HG02623 (cell line): ENCODE data around the gene SAXO1.

ENCODE experiments used
- ATAC-seq: cut with Tn5 transposase; IDR thresholded peaks from one replicate; pipeline ENCODE4 v1.9.1; 2021; ENCODE audit warnings: moderate library complexity; ENCODE audit not compliant: unreplicated experiment

SAXO1 gene

GRCh38 chr9:18888290-18888689 is 144.7 kb downstream of the SAXO1 start:
- ATAC-seq, result no peak

DNA sequence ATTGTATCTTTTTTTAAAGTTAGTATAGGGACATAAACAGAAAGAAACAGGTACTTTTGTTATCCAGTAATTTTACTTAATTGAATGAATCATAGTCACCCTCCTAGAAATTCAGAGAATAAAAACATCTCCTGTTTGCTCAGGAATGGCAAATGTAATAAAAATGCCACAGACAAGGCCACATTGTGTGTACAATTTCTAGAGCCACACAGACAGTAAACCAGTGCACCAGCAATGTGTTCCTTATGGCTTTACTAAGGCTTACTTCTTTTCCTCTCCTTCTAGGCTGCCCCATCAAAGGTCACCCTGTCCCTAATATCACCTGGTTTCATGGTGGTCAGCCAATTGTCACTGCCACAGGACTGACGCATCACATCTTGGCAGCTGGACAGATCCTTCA is 145.5 kb downstream of the SAXO1 start:
- no peak for ATAC-seq

DNA sequence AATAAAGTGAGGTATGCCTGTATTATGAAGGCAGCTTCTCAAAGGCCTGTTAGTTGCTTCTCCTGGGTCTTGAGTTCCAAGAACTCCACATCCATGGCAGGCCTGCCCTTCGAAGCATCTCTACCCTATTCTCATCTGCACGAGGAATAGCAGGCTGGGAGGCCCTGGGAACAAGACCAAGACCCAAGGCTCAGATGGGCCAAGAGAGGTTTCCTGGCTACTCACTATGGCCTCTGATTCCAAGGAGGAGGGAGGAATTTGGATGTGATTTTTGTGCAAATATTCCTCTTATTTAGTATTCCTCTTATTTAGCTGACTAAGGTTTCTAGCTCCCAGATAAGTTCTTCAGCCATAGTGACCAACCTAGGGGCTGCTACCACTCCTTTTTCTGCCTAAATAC is 151.3 kb downstream of the SAXO1 start:
- no peak for ATAC-seq

DNA sequence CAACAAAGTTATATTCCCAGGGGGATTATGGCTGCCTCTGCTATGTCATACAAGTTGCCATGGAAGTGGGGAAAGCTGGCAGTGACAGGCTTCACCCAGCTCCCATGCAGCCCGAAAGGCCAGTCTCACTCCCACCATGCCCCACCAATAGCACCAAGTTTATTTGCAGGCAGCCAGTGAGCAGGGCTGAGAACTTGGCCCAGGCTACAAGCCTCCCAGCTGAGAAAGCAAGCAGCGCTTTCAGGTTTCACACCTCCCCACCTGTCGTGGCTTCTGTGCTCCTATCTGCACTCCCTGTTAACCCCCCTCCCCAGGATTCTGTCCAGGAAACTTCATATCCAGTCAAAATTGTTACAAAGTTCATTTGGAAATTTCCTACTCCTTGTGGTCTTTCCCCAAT is 155.0 kb downstream of the SAXO1 start:
- ATAC-seq, result no peak
